GM19043 (cell line): ENCODE results near the gene TRIM6.
"Not testable (repeated sequence)": the region's sequence is repeated elsewhere in the genome, so short reads cannot be mapped to it uniquely, and the experiment has no call there.

Experiments used
- ATAC-seq: cut with Tn5 transposase; IDR thresholded peaks from one replicate; pipeline ENCODE4 v1.9.1; 2021; ENCODE audit warnings: low read depth; ENCODE audit not compliant: unreplicated experiment

Gene TRIM6

GRCh38 chr11:5603326-5603725 lies 6.9 kb downstream of the TRIM6 start:
- no peak for ATAC-seq

- no peak for ATAC-seq
Measured at GRCh38 chr11:5604896-5605295, 8.5 kb downstream of the TRIM6 start.

- ATAC-seq = no peak
Measured at GRCh38 chr11:5605849-5606248, 9.4 kb downstream of the TRIM6 start.

- ATAC-seq = no peak
Measured at GRCh38 chr11:5608808-5609207, 12.4 kb downstream of the TRIM6 start.

GRCh38 chr11:5610446-5610845 lies 14.0 kb downstream of the TRIM6 start:
- no peak for ATAC-seq

GRCh38 chr11:5611627-5612026 lies 15.2 kb downstream of the TRIM6 start:
- ATAC-seq = no peak

GRCh38 chr11:5618807-5619206 lies 22.4 kb downstream of the TRIM6 start:
- no peak for ATAC-seq

GRCh38 chr11:5620651-5621521 lies 24.4 kb downstream of the TRIM6 start:
- no peak for ATAC-seq

- no peak for ATAC-seq
Measured at GRCh38 chr11:5621580-5621979, 25.1 kb downstream of the TRIM6 start.

GRCh38 chr11:5622802-5623201 lies 26.4 kb downstream of the TRIM6 start:
- no peak for ATAC-seq

- peak; percentile 94 for ATAC-seq
Measured at GRCh38 chr11:5624489-5625279, 28.2 kb downstream of the TRIM6 start, which contains the start of gene TRIM34. Gene TRIM34 (plus strand): TSS chr11:5625001. CDS start chr11:5632332, 7,331 bp downstream.

GRCh38 chr11:5625281-5625680 lies 28.8 kb downstream of the TRIM6 start:
- no peak for ATAC-seq

GRCh38 chr11:5626196-5626595 lies 29.8 kb downstream of the TRIM6 start:
- ATAC-seq = no peak

GRCh38 chr11:5631417-5631816 lies 35.0 kb downstream of the TRIM6 start:
- ATAC-seq = peak; percentile 21

- ATAC-seq = peak; percentile 94
Measured at GRCh38 chr11:5631969-5632635, 35.7 kb downstream of the TRIM6 start.

- ATAC-seq = no peak
Measured at GRCh38 chr11:5639953-5640352, 43.5 kb downstream of the TRIM6 start.

GRCh38 chr11:5643585-5643984 lies 47.1 kb downstream of the TRIM6 start:
- ATAC-seq = no peak

- no peak for ATAC-seq
Measured at GRCh38 chr11:5646139-5646538, 49.7 kb downstream of the TRIM6 start.

GRCh38 chr11:5655474-5655873 lies 59.0 kb downstream of the TRIM6 start:
- no peak for ATAC-seq

GRCh38 chr11:5656956-5657355 lies 60.5 kb downstream of the TRIM6 start:
- ATAC-seq = not testable (repeated sequence)

GRCh38 chr11:5658318-5658717 lies 61.9 kb downstream of the TRIM6 start:
- no peak for ATAC-seq
